ENCODE measurements around the gene FRAT1.

GRCh38 chr10:97355571-97355975 lies 36.5 kb downstream of the FRAT1 start:
- TF ChIP-seq CTCF (IDR thresholded peaks at IDR 0.05) (peak in 6 of 7 experiments; percentile 11 to 56 (median 50)), POLR2A (IDR thresholded peaks at IDR 0.05) (no peak)

Data from body of pancreas (tissue), 4 donors.